ENCODE results near the gene TRIM64C. TPM values are rescaled to one million over a fixed set of nuclear protein-coding genes. Genes with fewer than 3 reads are reported as not detected.
"Not testable (repeated sequence)": the region's sequence is repeated elsewhere in the genome, so short reads cannot be mapped to it uniquely, and the experiment has no call there.

The TRIM64C gene
- not detected in 2 replicates for polyA plus RNA-seq (2011; rRNA removed)
- polyA minus RNA-seq (2011; rRNA and poly(A)+ RNA removed) = not detected in 2 replicates

- H3K9me3 ChIP-seq (ENCODE audit: control insufficient read depth, insufficient read depth, low read length); H3K27ac ChIP-seq (ENCODE audit: low read depth, low read length); H3K27me3 ChIP-seq (ENCODE audit: control insufficient read depth, insufficient read depth, low read length); CTCF ChIA-PET; DNase-seq (ENCODE audit: low read depth, low spot score); POLR2A ChIA-PET; H3K4me3 ChIP-seq (ENCODE audit: low read depth, low read length): not testable (repeated sequence)
Observed at GRCh38 chr11:49059012-49059411, at the start of gene TRIM64C. TRIM64C (minus strand) TSS chr11:49059112; CDS start chr11:49059112, 0 bp downstream.

GRCh38 chr11:49102356-49102755 is 43.4 kb upstream of the TRIM64C start:
- H3K4me3 ChIP-seq (ENCODE audit: low read depth, low read length); H3K27me3 ChIP-seq (ENCODE audit: control insufficient read depth, insufficient read depth, low read length); POLR2A ChIA-PET; DNase-seq (ENCODE audit: low read depth, low spot score); H3K27ac ChIP-seq (ENCODE audit: low read depth, low read length); CTCF ChIA-PET: not testable (repeated sequence)
- H3K9me3 ChIP-seq (ENCODE audit: control insufficient read depth, insufficient read depth, low read length) = peaks cover 10% of the 10 kb centered on the region

- H3K27me3 ChIP-seq (ENCODE audit: control insufficient read depth, insufficient read depth, low read length); POLR2A ChIA-PET; H3K9me3 ChIP-seq (ENCODE audit: control insufficient read depth, insufficient read depth, low read length); CTCF ChIA-PET; H3K4me3 ChIP-seq (ENCODE audit: low read depth, low read length); DNase-seq (ENCODE audit: low read depth, low spot score); H3K27ac ChIP-seq (ENCODE audit: low read depth, low read length): not testable (repeated sequence)
Observed at GRCh38 chr11:49069897-49070296, 11.0 kb upstream of the TRIM64C start.

GRCh38 chr11:49049821-49050220 is 9.1 kb downstream of the TRIM64C start:
- DNase-seq (ENCODE audit: low read depth, low spot score); H3K27ac ChIP-seq (ENCODE audit: low read depth, low read length); CTCF ChIA-PET; H3K4me3 ChIP-seq (ENCODE audit: low read depth, low read length); H3K27me3 ChIP-seq (ENCODE audit: control insufficient read depth, insufficient read depth, low read length); POLR2A ChIA-PET: not testable (repeated sequence)
- peaks cover 25% of the 10 kb centered on the region for H3K9me3 ChIP-seq (ENCODE audit: control insufficient read depth, insufficient read depth, low read length)

GRCh38 chr11:49048229-49048628 is 10.7 kb downstream of the TRIM64C start:
- DNase-seq (ENCODE audit: low read depth, low spot score); H3K27ac ChIP-seq (ENCODE audit: low read depth, low read length); H3K27me3 ChIP-seq (ENCODE audit: control insufficient read depth, insufficient read depth, low read length); CTCF ChIA-PET; POLR2A ChIA-PET; H3K4me3 ChIP-seq (ENCODE audit: low read depth, low read length): not testable (repeated sequence)
- peaks cover 25% of the 10 kb centered on the region for H3K9me3 ChIP-seq (ENCODE audit: control insufficient read depth, insufficient read depth, low read length)

- DNase-seq (ENCODE audit: low read depth, low spot score); CTCF ChIA-PET; H3K9me3 ChIP-seq (ENCODE audit: control insufficient read depth, insufficient read depth, low read length); POLR2A ChIA-PET; H3K27ac ChIP-seq (ENCODE audit: low read depth, low read length); H3K27me3 ChIP-seq (ENCODE audit: control insufficient read depth, insufficient read depth, low read length); H3K4me3 ChIP-seq (ENCODE audit: low read depth, low read length): not testable (repeated sequence)
Observed at GRCh38 chr11:49028523-49028922, 30.4 kb downstream of the TRIM64C start, which contains the start of gene TRIM49B. TRIM49B (plus strand) TSS chr11:49028823; CDS start chr11:49031600, 2,777 bp downstream.

Small RNA genes within 50 kb of the gene (small RNA-seq; reads per million reads assigned to genes)
- not detected for gene AC084851.1 (ENCODE audit: insufficient read length, low read depth)

Other genes starting within 250 kb of the TRIM64C start
- not detected in 2 replicates for gene TRIM51G, start 75.2 kb downstream of the TRIM64C start, polyA plus RNA-seq (2011; rRNA removed)
- not detected in 2 replicates for gene TRIM49B, start 30.3 kb downstream of the TRIM64C start, polyA plus RNA-seq (2011; rRNA removed)
- not detected in 2 replicates for gene FOLH1, start 149.5 kb upstream of the TRIM64C start, polyA plus RNA-seq (2011; rRNA removed)